ENCODE data around the gene MAGI2.
"Not testable (repeated sequence)": the region's sequence is repeated elsewhere in the genome, so short reads cannot be mapped to it uniquely, and the experiment has no call there.

Gene MAGI2

DNA sequence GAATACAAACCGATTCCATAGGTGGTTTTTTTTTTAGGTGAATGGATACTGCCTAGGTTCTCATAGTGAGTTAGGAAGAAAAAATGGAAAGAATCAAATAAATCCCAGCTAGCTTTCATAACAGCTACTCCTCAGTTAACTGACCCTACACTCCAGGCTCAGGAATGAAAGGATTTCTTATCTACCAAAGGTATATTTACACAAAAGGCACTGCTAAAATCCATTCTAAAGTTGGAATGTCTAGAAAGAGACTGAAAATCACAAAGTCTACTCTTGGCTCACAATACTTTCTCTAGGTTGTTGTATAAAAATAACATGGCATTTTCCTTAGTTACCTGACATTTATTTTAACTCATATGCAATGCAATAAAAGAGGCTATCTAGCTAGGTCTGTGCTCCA lies 375.2 kb downstream of the MAGI2 start:
- no CpG with 5 or more reads among the region's 1 CpG for WGBS, 2 donors (ENCODE audit: extremely low coverage in 2 of 2, insufficient read length in 2 of 2, insufficient replicate concordance in 1 of 2)
- H3K9me3 ChIP-seq (replicated peaks in 1 of 2; ENCODE audit: control insufficient read depth in 2 of 2, insufficient read depth in 1 of 2, low read depth in 1 of 2, low read length in 2 of 2) = no peaks in the 10 kb centered on the region
- H3K36me3 ChIP-seq (replicated peaks in 1 of 2; ENCODE audit: control insufficient read depth in 2 of 2, insufficient read depth in 2 of 2, low read length in 2 of 2) = no peaks in the 10 kb centered on the region

DNA sequence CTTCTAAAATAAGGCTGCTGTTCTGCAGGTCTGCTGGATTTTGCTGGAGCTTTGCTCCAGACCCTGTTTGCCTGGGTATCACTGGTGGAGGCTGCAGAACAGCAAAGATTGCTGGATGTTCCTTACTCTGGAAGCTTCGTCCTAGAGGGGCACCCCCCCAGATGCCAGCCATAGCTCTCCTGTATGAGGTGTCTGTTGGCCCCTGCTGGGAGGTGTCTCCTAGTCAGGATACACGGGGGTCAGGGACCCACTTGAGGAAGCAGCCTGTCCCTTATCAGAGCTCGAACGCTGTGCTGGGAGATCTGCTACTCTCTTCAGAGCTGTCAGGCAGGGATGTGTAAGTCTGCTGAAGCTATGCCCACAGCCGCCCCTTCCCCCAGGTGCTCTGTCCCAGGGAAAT lies 382.3 kb downstream of the MAGI2 start:
- not testable (repeated sequence) for H3K9me3 ChIP-seq (replicated peaks in 1 of 2; ENCODE audit: control insufficient read depth in 2 of 2, insufficient read depth in 1 of 2, low read depth in 1 of 2, low read length in 2 of 2); H2BK15ac ChIP-seq (ENCODE audit: low read length); H2AFZ ChIP-seq (ENCODE audit: low read length); H3K27me3 ChIP-seq (ENCODE audit: control insufficient read depth in 3 of 3, insufficient read depth in 3 of 3, low read depth in 1 of 3, low read length in 3 of 3); H4K8ac ChIP-seq (ENCODE audit: low read depth, low read length); H2BK120ac ChIP-seq (ENCODE audit: low read depth, low read length); H3K36me3 ChIP-seq (replicated peaks in 1 of 2; ENCODE audit: control insufficient read depth in 2 of 2, insufficient read depth in 2 of 2, low read length in 2 of 2); H4K91ac ChIP-seq (ENCODE audit: low read depth, low read length, poor library complexity); H3K4me2 ChIP-seq (ENCODE audit: insufficient read depth, low read length, poor library complexity, severe bottlenecking); H2BK12ac ChIP-seq (ENCODE audit: low read length); H3K27ac ChIP-seq (replicated peaks; ENCODE audit: low read length); H3K23ac ChIP-seq (ENCODE audit: low read depth, low read length, poor library complexity); H3K79me1 ChIP-seq (ENCODE audit: low read depth, low read length); H3K4me1 ChIP-seq (ENCODE audit: control insufficient read depth in 2 of 2, insufficient read depth in 1 of 2, low read depth in 1 of 2, low read length in 2 of 2); H2BK5ac ChIP-seq (ENCODE audit: low read length); DNase-seq (ENCODE audit: low spot score); H3K18ac ChIP-seq (ENCODE audit: low read length); H2AK5ac ChIP-seq (ENCODE audit: low read depth, low read length); H3K4me3 ChIP-seq (ENCODE audit: low read length in 2 of 2); H3K14ac ChIP-seq (ENCODE audit: low read length); H3K4ac ChIP-seq (ENCODE audit: low read length)
- no CpG with 5 or more reads among the region's 5 CpGs for WGBS, 2 donors (ENCODE audit: extremely low coverage in 2 of 2, insufficient read length in 2 of 2, insufficient replicate concordance in 1 of 2)
- H3K9ac ChIP-seq (ENCODE audit: low read depth, low read length, poor library complexity) = peak overlapping the region; percentile 21

More for the DNA sequence above, 375.2 kb downstream of the MAGI2 start:
- no peak overlapping the region for H4K91ac ChIP-seq (ENCODE audit: low read depth, low read length, poor library complexity)
- no peak overlapping the region for H3K4me2 ChIP-seq (ENCODE audit: insufficient read depth, low read length, poor library complexity, severe bottlenecking)
- H2AFZ ChIP-seq (ENCODE audit: low read length) = no peak overlapping the region
- H3K4me3 ChIP-seq (ENCODE audit: low read length in 2 of 2) = no peak overlapping the region
- no peak overlapping the region for H3K23ac ChIP-seq (ENCODE audit: low read depth, low read length, poor library complexity)
- H2AK5ac ChIP-seq (ENCODE audit: low read depth, low read length) = no peak overlapping the region
- no peak overlapping the region for H2BK120ac ChIP-seq (ENCODE audit: low read depth, low read length)
- no peak overlapping the region for H4K8ac ChIP-seq (ENCODE audit: low read depth, low read length)
- no peak overlapping the region for H2BK5ac ChIP-seq (ENCODE audit: low read length)
- H3K4me1 ChIP-seq (ENCODE audit: control insufficient read depth in 2 of 2, insufficient read depth in 1 of 2, low read depth in 1 of 2, low read length in 2 of 2) = no peaks in the 10 kb centered on the region
- H3K18ac ChIP-seq (ENCODE audit: low read length) = no peak overlapping the region
- no peak overlapping the region for H3K9ac ChIP-seq (ENCODE audit: low read depth, low read length, poor library complexity)
- H3K27me3 ChIP-seq (ENCODE audit: control insufficient read depth in 3 of 3, insufficient read depth in 3 of 3, low read depth in 1 of 3, low read length in 3 of 3) = no peaks in the 10 kb centered on the region
- no peak overlapping the region for H3K27ac ChIP-seq (replicated peaks; ENCODE audit: low read length)
- H3K14ac ChIP-seq (ENCODE audit: low read length) = no peak overlapping the region
- H2BK12ac ChIP-seq (ENCODE audit: low read length) = no peak overlapping the region
- no peak overlapping the region for H3K4ac ChIP-seq (ENCODE audit: low read length)
- no peak for DNase-seq (ENCODE audit: low spot score)
- no peaks in the 10 kb centered on the region for H3K79me1 ChIP-seq (ENCODE audit: low read depth, low read length)
- no peak overlapping the region for H2BK15ac ChIP-seq (ENCODE audit: low read length)

DNA sequence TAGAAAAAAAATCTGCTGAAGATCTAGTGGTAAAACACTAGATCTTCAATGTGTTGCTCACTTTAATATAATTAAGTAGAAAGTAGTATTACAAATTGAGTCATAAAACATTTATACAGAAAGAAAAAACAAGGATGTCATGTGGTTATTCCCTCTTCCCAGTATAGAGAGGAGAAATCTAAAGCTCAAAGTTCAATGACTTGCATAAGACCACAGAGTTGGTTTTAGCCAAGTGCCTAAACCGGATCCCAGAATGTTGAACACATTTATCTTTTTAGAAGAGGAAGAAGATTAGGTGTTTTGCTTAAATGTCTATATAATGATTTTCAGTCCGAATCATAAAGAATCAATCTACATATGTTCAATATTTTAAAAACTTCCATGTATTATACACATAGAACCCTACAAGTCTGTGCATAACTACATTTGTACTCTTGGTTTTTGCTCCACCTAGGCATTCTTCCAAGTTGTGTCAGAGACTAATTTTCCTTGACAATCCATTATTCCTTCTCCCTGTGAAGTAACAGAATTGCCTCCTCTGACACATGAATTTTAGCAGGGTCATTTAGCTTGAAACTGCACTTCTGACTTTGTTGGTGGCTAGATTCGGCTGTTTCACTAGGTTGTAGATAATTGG lies 389.2 kb downstream of the MAGI2 start:
- Histone ChIP-seq H4K8ac (ENCODE audit: low read depth, low read length) (no peak overlapping the region), H3K4ac (ENCODE audit: low read length) (no peak overlapping the region), H3K9me3 (replicated peaks in 1 of 2; ENCODE audit: control insufficient read depth in 2 of 2, insufficient read depth in 1 of 2, low read depth in 1 of 2, low read length in 2 of 2) (no peaks in the 10 kb centered on the region), H3K27me3 (ENCODE audit: control insufficient read depth in 3 of 3, insufficient read depth in 3 of 3, low read depth in 1 of 3, low read length in 3 of 3) (no peaks in the 10 kb centered on the region), H2BK12ac (ENCODE audit: low read length) (no peak overlapping the region), H2BK5ac (ENCODE audit: low read length) (no peak overlapping the region), H2BK15ac (ENCODE audit: low read length) (no peak overlapping the region), H2AFZ (ENCODE audit: low read length) (no peak overlapping the region), H4K91ac (ENCODE audit: low read depth, low read length, poor library complexity) (no peak overlapping the region), H3K27ac (replicated peaks; ENCODE audit: low read length) (no peak overlapping the region), H3K4me3 (ENCODE audit: low read length in 2 of 2) (no peak overlapping the region), H2BK120ac (ENCODE audit: low read depth, low read length) (no peak overlapping the region), H3K36me3 (replicated peaks in 1 of 2; ENCODE audit: control insufficient read depth in 2 of 2, insufficient read depth in 2 of 2, low read length in 2 of 2) (no peaks in the 10 kb centered on the region), H2AK5ac (ENCODE audit: low read depth, low read length) (no peak overlapping the region), H3K4me1 (ENCODE audit: control insufficient read depth in 2 of 2, insufficient read depth in 1 of 2, low read depth in 1 of 2, low read length in 2 of 2) (no peaks in the 10 kb centered on the region), H3K18ac (ENCODE audit: low read length) (no peak overlapping the region), H3K23ac (ENCODE audit: low read depth, low read length, poor library complexity) (no peak overlapping the region), H3K79me1 (ENCODE audit: low read depth, low read length) (peaks cover 1% of the 10 kb centered on the region), H3K9ac (ENCODE audit: low read depth, low read length, poor library complexity) (no peak overlapping the region), H3K14ac (ENCODE audit: low read length) (no peak overlapping the region), H3K4me2 (ENCODE audit: insufficient read depth, low read length, poor library complexity, severe bottlenecking) (no peak overlapping the region)
- no peak for DNase-seq (ENCODE audit: low spot score)
- WGBS, 2 donors (ENCODE audit: extremely low coverage in 2 of 2, insufficient read length in 2 of 2, insufficient replicate concordance in 1 of 2) = no CpG with 5 or more reads among the region's 3 CpGs

DNA sequence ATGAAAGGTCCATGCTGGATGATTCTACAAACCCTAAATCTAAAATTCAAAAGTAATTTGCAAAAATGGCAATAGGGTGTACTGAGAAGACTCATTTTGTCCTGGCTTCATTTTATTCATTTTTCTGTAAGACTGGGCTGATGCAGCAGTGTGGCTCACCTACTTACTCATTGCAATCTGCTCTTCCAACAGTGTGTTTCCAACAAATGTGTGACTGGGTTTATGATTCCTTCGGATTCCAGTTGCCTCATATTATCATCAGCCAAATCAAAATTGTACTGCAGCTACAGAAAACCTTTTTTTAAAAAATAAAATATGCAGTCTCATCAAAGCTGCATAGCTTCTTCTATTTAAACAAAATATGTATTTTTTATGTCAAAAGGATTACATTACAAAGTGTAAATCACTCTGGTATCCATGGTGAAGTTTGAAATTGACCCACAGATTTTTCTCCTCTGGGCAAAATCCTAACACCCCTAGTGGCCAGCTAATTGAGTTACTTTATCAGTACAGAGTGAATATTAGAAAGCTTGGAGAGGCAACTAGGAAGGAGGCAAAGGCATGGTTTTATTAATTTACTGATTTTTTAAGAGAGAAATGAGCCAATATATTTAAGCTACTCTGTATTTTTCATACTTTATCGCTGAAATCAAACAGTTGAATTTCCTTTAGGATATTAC lies 390.3 kb downstream of the MAGI2 start:
- H2BK120ac ChIP-seq (ENCODE audit: low read depth, low read length) = no peak overlapping the region
- H2AK5ac ChIP-seq (ENCODE audit: low read depth, low read length) = no peak overlapping the region
- H3K4ac ChIP-seq (ENCODE audit: low read length) = no peak overlapping the region
- no peak overlapping the region for H4K8ac ChIP-seq (ENCODE audit: low read depth, low read length)
- no peak overlapping the region for H3K14ac ChIP-seq (ENCODE audit: low read length)
- H3K23ac ChIP-seq (ENCODE audit: low read depth, low read length, poor library complexity) = no peak overlapping the region
- peaks cover 1% of the 10 kb centered on the region for H3K79me1 ChIP-seq (ENCODE audit: low read depth, low read length)
- no peak overlapping the region for H3K4me3 ChIP-seq (ENCODE audit: low read length in 2 of 2)
- no peak overlapping the region for H3K18ac ChIP-seq (ENCODE audit: low read length)
- DNase-seq (ENCODE audit: low spot score) = no peak
- H2BK5ac ChIP-seq (ENCODE audit: low read length) = no peak overlapping the region
- H3K4me1 ChIP-seq (ENCODE audit: control insufficient read depth in 2 of 2, insufficient read depth in 1 of 2, low read depth in 1 of 2, low read length in 2 of 2) = no peaks in the 10 kb centered on the region
- no peak overlapping the region for H4K91ac ChIP-seq (ENCODE audit: low read depth, low read length, poor library complexity)
- no peak overlapping the region for H3K9ac ChIP-seq (ENCODE audit: low read depth, low read length, poor library complexity)
- H3K36me3 ChIP-seq (replicated peaks in 1 of 2; ENCODE audit: control insufficient read depth in 2 of 2, insufficient read depth in 2 of 2, low read length in 2 of 2) = no peaks in the 10 kb centered on the region
- H3K27ac ChIP-seq (replicated peaks; ENCODE audit: low read length) = no peak overlapping the region
- no CpG with 5 or more reads among the region's 2 CpGs for WGBS, 2 donors (ENCODE audit: extremely low coverage in 2 of 2, insufficient read length in 2 of 2, insufficient replicate concordance in 1 of 2)
- no peaks in the 10 kb centered on the region for H3K27me3 ChIP-seq (ENCODE audit: control insufficient read depth in 3 of 3, insufficient read depth in 3 of 3, low read depth in 1 of 3, low read length in 3 of 3)
- H3K4me2 ChIP-seq (ENCODE audit: insufficient read depth, low read length, poor library complexity, severe bottlenecking) = no peak overlapping the region
- H2BK15ac ChIP-seq (ENCODE audit: low read length) = no peak overlapping the region
- no peak overlapping the region for H2BK12ac ChIP-seq (ENCODE audit: low read length)
- H3K9me3 ChIP-seq (replicated peaks in 1 of 2; ENCODE audit: control insufficient read depth in 2 of 2, insufficient read depth in 1 of 2, low read depth in 1 of 2, low read length in 2 of 2) = no peaks in the 10 kb centered on the region
- H2AFZ ChIP-seq (ENCODE audit: low read length) = no peak overlapping the region

Data from neuronal stem cell (in vitro differentiated cells).